Spleen (tissue), 11 donors: ENCODE results near the gene PHB1. TPM values are rescaled to one million over a fixed set of nuclear protein-coding genes. Genes with fewer than 3 reads are reported as not detected.
A peak's percentile ranks its signal among the peaks of the same experiment; 100 is the strongest.

Experiments
- DNase-seq: peaks from one replicate; pipeline ENCODE4 v3.0.0-alpha.2; 2020
- H3K27ac ChIP-seq, 8 donors: fragments of 200-600 bp; sonication (generic) in 7 of 8; 1 replicate in 4 of 8; 2 replicates in 4 of 8; pipeline versions ENCODE4 v1.5.0 to v1.8.0; 2016 to 2021; ENCODE audit warnings: inconsistent platforms in 4 of 8, mild to moderate bottlenecking in 4 of 8, moderate library complexity in 1 of 8
- H3K27me3 ChIP-seq, 7 donors: fragments of 200-600 bp; sonication (generic) in 6 of 7; replicated peaks in 1 of 7; 1 replicate in 4 of 7; 2 replicates in 3 of 7; pipeline versions ENCODE4 v1.5.0 to v1.8.0; 2016 to 2021; ENCODE audit warnings: inconsistent platforms in 3 of 7, mild to moderate bottlenecking in 1 of 7
- H3K36me3 ChIP-seq, 6 donors: fragments of 200-600 bp; sonication (generic) in 5 of 6; 1 replicate in 4 of 6; 2 replicates in 2 of 6; pipeline versions ENCODE4 v1.5.0 to v1.8.0; 2016 to 2021; ENCODE audit warnings: inconsistent platforms in 2 of 6
- H3K4me1 ChIP-seq, 6 donors: fragments of 200-600 bp; sonication (generic) in 5 of 6; 1 replicate in 3 of 6; 2 replicates in 3 of 6; pipeline versions ENCODE4 v1.5.0 to v1.8.0; 2016 to 2021; ENCODE audit warnings: inconsistent platforms in 3 of 6
- H3K4me3 ChIP-seq, 8 donors: fragments of 200-600 bp; sonication (generic) in 7 of 8; 1 replicate in 4 of 8; 2 replicates in 4 of 8; pipeline versions ENCODE4 v1.5.0 to v1.8.0; 2016 to 2021; ENCODE audit warnings: inconsistent platforms in 4 of 8, mild to moderate bottlenecking in 4 of 8, moderate library complexity in 2 of 8
- H3K9me3 ChIP-seq, 8 donors: fragments of 200-600 bp; sonication (generic) in 7 of 8; 1 replicate in 4 of 8; 2 replicates in 4 of 8; pipeline versions ENCODE4 v1.5.0 to v1.8.0; 2016 to 2021; ENCODE audit warnings: inconsistent platforms in 4 of 8
- POLR2A ChIP-seq, 3 donors: fragments of 450-650 bp; IDR thresholded peaks; one replicate each; pipeline ENCODE4 v1.5.1; 2017; ENCODE audit warnings: antibody characterized with exemption in 3 of 3, mild to moderate bottlenecking in 1 of 3
- POLR2AphosphoS5 ChIP-seq, 3 donors: sonication (generic); formaldehyde crosslinking; IDR thresholded peaks; one replicate each; pipeline ENCODE4 v1.5.1; 2017; ENCODE audit warnings: antibody characterized with exemption in 3 of 3
- WGBS, 5 donors: extraction: QIAGEN DNeasy Blood & Tissue Kit in 3 of 5; methylation state at CpG; one replicate each; pipeline versions ENCODE4 v1.1.5 to v1.1.7; 2013 to 2018; 5-methylcytosine and 5-hydroxymethylcytosine counted together
- intact Hi-C: fragments of 100-400 bp; cut with DNase I; formaldehyde crosslinking; loops from one replicate; pipeline ENCODE4 v1.15.0; 2023; ENCODE audit warnings: low total_unique reads
- polyA plus RNA-seq, 3 donors: library from polyadenylated mRNA; stranded (reverse); fragments of 200-250 nt; gene quantifications; one replicate each; pipeline ENCODE4 v1.2.1, GENCODE V29; 2013
- total RNA-seq, 7 donors: library from RNA; depleted of rRNA in 3 of 7; stranded (reverse); fragments of >200 nt in 3 of 7; fragmentation: NEBNext Ultra II Directional in 4 of 7; extraction: Animal tissue kit (Norgen Biotek cat#: 25700) in 4 of 7; gene quantifications; one replicate each; pipeline versions ENCODE4 v1.1.0 to v1.2.1, GENCODE V29; 2016 to 2021
- TF ChIP-seq, protein P1 (sequence below), 11 experiments: fragments of 200-600 bp in 7 of 11; fragments of 450-650 bp in 4 of 11; sonication (generic) in 4 of 11; IDR thresholded peaks in 8 of 11; conservative IDR thresholded peaks in 3 of 11; 1 replicate in 7 of 11; 2 replicates in 4 of 11; pipeline versions ENCODE4 v1.4.0 to v1.8.0; 2016 to 2021; ENCODE audit warnings: antibody characterized with exemption in 11 of 11, inconsistent platforms in 4 of 11, mild to moderate bottlenecking in 1 of 11
- donor health status: healthy with polysubstance abuse.
- donor health status: DM: no; HTN: no; CAD: no; lungs with moderate emphysema.
- donor health status: DM: no; HTN: no; CAD: no.
- donor health status: Bipolar disorder and iron deficiency.
- donor health status: healthy.
- donor health status: DM: no; HTN: no; CAD: no.
- donor health status: DM: yes; HTN: yes; CAD: no.

PHB1 gene
- total and polyA plus RNA-seq, 10 donors = 49.4 to 109 (median 71.4) TPM

DNA sequence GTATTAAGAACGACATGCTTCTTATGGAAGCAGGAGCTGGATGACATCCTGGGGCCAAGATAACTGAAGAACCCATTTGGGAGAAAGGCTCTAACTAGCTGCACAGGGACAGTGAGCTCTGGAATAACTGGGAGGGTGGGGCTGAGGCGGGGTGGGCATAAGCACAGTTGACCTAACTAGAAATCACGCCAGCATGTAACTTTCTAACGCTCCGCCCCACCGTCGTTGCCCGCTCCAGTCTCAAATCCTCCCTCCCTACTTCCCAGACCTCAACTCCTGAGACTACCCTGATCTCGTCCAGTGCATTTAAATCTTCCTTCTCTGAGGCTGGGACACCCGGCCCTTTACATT, 436 bp downstream of the PHB1 start:
- TF ChIP-seq POLR2A (IDR thresholded peaks at IDR 0.05) (no peak), POLR2AphosphoS5 (IDR thresholded peaks at IDR 0.05) (no peak)
- WGBS, 5 donors = 0 to 1% (median 1%) methylated on average over 10 of the region's 10 CpGs
- H3K36me3 ChIP-seq = peaks cover 0 to 39% (median 38%) of the 10 kb centered on the region in 6 donors
- intact Hi-C loops = loop anchor here (5.0 kb wide), 1 partner anchor 143 kb away; no protein-coding TSS in a partner anchor
- DNase-seq = no peak
- peak overlapping the region; percentile 66 to 92 (median 84) for H3K4me3 ChIP-seq
- peak overlapping the region in 6 of 8 donors; percentile 51 to 81 (median 66) for H3K27ac ChIP-seq
- peaks cover 6 to 36% (median 23%) of the 10 kb centered on the region in 6 donors for H3K4me1 ChIP-seq
- no peaks in the 10 kb centered on the region for H3K27me3 ChIP-seq
- no peaks in the 10 kb centered on the region for H3K9me3 ChIP-seq

DNA sequence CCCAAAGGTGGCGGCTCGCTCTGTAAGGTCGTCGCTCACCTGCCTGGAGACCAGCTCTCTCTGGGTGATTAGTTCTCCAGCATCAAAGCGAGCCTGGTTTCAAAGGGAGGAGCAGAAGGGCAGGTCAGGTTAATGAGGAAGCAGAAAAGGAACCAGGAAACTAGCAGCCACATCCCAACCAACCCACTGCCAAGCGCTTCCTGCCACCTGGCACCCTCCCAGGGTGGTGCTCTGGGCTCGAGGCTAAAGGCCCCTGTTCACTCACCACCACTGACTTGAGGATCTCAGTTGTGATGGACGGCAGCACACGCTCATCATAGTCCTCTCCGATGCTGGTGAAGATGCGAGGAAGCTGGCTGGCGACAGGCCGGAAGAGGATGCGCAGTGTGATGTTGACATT, 5.6 kb downstream of the PHB1 start:
- Histone ChIP-seq H3K27ac (peak overlapping the region in 2 of 8 donors; percentile 17 to 50), H3K4me3 (no peak overlapping the region), H3K27me3 (no peaks in the 10 kb centered on the region), H3K4me1 (peaks cover 13 to 51% (median 35%) of the 10 kb centered on the region in 6 donors), H3K36me3 (peaks cover 0 to 91% (median 86%) of the 10 kb centered on the region in 6 donors), H3K9me3 (no peaks in the 10 kb centered on the region)
- no peak for DNase-seq
- TF ChIP-seq POLR2A (IDR thresholded peaks at IDR 0.05) = no peak
- TF ChIP-seq POLR2AphosphoS5 (IDR thresholded peaks at IDR 0.05) = no peak
- TF ChIP-seq, protein P1, sequence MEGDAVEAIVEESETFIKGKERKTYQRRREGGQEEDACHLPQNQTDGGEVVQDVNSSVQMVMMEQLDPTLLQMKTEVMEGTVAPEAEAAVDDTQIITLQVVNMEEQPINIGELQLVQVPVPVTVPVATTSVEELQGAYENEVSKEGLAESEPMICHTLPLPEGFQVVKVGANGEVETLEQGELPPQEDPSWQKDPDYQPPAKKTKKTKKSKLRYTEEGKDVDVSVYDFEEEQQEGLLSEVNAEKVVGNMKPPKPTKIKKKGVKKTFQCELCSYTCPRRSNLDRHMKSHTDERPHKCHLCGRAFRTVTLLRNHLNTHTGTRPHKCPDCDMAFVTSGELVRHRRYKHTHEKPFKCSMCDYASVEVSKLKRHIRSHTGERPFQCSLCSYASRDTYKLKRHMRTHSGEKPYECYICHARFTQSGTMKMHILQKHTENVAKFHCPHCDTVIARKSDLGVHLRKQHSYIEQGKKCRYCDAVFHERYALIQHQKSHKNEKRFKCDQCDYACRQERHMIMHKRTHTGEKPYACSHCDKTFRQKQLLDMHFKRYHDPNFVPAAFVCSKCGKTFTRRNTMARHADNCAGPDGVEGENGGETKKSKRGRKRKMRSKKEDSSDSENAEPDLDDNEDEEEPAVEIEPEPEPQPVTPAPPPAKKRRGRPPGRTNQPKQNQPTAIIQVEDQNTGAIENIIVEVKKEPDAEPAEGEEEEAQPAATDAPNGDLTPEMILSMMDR (IDR thresholded peaks at IDR 0.05 in 8 of 11, conservative IDR thresholded peaks at IDR 0.05 in 3 of 11) = no peak
- WGBS, 5 donors = 63 to 75% (median 69%) methylated on average over 14 of the region's 14 CpGs
- intact Hi-C loops = no loop called here

DNA sequence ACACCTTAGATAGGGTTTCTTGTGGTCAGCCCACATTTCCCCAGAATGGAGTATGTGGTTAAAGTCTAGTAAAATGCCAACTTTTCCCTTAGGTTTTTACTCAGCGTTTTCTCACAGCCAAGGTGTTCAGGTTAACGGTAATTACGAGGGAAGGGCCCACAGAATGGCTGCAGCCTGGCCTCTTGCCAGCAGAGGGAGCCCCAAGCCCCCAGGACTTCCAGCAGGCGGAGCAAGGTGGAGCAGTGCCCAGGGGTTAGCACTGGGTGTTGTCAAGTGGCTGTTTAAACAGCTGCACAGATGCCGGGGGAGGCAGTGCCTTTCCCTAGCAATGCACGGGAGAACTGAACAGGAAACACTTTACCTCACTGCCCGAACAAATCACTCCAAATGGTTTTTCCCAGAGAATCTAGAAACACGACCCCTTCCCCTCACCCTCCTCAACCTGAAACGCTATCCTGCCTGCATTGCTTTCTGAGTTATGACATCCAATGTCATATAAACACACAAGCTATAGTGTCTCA, 6.6 kb downstream of the PHB1 start:
- Histone ChIP-seq H3K27me3 (no peaks in the 10 kb centered on the region), H3K9me3 (no peaks in the 10 kb centered on the region), H3K27ac (peak overlapping the region in 3 of 8 donors; percentile 17 to 57 (median 50)), H3K36me3 (peaks cover 0 to 99% (median 92%) of the 10 kb centered on the region in 6 donors), H3K4me3 (no peak overlapping the region), H3K4me1 (peaks cover 7 to 51% (median 33%) of the 10 kb centered on the region in 6 donors)
- 16 to 21% (median 19%) methylated on average over 9 of the region's 9 CpGs for WGBS, 5 donors
- intact Hi-C loops = no loop called here
- peak; percentile 94 for DNase-seq
- TF ChIP-seq POLR2AphosphoS5 (IDR thresholded peaks at IDR 0.05) (peak; percentile 29 to 49 (median 33)), POLR2A (IDR thresholded peaks at IDR 0.05) (no peak)
- TF ChIP-seq, protein P1 (IDR thresholded peaks at IDR 0.05 in 8 of 11, conservative IDR thresholded peaks at IDR 0.05 in 3 of 11) = peak; percentile 78 to 95 (median 89)

DNA sequence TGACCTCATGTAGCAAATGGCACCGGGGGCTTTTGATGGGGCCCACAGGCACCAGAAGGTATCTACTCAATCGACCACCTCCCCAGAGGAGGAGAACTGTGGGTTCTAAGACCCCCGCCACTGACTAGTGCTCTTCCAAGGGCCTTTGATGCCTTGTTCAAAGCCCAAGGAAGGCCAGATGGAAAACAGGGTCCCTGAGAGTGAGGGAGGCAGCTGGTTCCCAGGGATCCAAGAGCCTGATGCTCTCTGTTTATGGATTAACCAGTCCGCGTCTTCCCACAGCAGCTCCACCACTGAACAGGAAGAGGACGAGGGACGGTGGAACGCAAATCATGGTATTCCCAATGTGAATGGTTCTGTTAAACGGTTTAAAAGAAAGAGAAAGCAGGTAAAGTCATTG, 7.6 kb downstream of the PHB1 start:
- TF ChIP-seq POLR2A (IDR thresholded peaks at IDR 0.05) = no peak
- Histone ChIP-seq H3K27ac (no peak overlapping the region), H3K36me3 (peaks cover 0 to 99% (median 84%) of the 10 kb centered on the region in 6 donors), H3K4me3 (no peak overlapping the region), H3K9me3 (no peaks in the 10 kb centered on the region), H3K4me1 (peaks cover 7 to 56% (median 34%) of the 10 kb centered on the region in 6 donors), H3K27me3 (no peaks in the 10 kb centered on the region)
- no peak for DNase-seq
- intact Hi-C loops = no loop called here
- WGBS, 5 donors = 93 to 99% (median 95%) methylated on average over 9 of the region's 9 CpGs

DNA sequence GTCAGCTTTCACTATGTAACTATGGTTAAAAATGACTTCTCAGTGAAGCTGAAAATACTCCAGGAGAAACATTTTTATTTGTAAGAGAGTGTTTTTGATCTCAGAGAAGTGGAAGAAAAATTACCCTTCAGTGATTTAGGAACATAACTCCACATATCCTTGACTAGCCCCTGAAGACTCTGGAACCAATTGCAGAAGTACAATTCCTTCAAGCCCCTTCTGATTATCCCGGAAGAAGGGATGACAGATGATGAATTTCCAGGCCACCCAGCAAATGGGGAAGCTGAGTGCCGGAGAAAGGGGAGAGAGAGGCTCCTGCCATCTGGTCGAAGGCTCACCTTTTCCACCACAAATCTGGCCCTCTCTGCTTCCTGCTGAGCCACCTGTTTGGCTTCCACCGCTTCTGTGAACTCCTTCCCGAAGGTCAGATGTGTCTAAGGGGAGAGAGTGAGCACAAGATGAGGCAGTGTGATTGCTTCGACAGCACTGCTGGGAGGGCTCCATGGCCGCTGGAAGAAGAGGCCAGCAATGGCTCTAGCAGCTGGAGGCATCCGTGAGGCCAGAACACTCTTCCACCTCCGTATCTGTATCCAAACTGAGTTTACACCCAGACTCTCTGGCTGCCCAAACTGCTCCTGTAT, 8.1 kb downstream of the PHB1 start:
- 88 to 92% (median 89%) methylated on average over 9 of the region's 9 CpGs for WGBS, 5 donors
- Histone ChIP-seq H3K27ac (no peak overlapping the region), H3K9me3 (no peaks in the 10 kb centered on the region), H3K27me3 (no peaks in the 10 kb centered on the region), H3K4me3 (no peak overlapping the region), H3K4me1 (peaks cover 7 to 60% (median 34%) of the 10 kb centered on the region in 6 donors), H3K36me3 (peaks cover 0 to 94% (median 79%) of the 10 kb centered on the region in 6 donors)
- no peak for DNase-seq
- intact Hi-C loops = no loop called here
- TF ChIP-seq POLR2A (IDR thresholded peaks at IDR 0.05) = no peak
- no peak for TF ChIP-seq POLR2AphosphoS5 (IDR thresholded peaks at IDR 0.05)
- TF ChIP-seq, protein P1 (IDR thresholded peaks at IDR 0.05 in 8 of 11, conservative IDR thresholded peaks at IDR 0.05 in 3 of 11) = no peak
